CD1c-positive myeloid dendritic cell (primary cell): ENCODE measurements around the gene F8A2.
"Not testable (repeated sequence)": the region's sequence is repeated elsewhere in the genome, so short reads cannot be mapped to it uniquely, and the experiment has no call there.

ENCODE experiments used
- DNase-seq: peaks from one replicate; pipeline ENCODE4 v3.0.0-alpha.2; 2016; ENCODE audit errors: extremely low spot score

The F8A2 gene

GRCh38 chrX:155381843-155382528, at the start of gene F8A2:
Gene F8A2 (plus strand): TSS chrX:155382095. CDS start chrX:155382115, 20 bp downstream.
- DNase-seq: not testable (repeated sequence)

- DNase-seq: no peak
Measured at GRCh38 chrX:155333544-155334100, 48.3 kb upstream of the F8A2 start.

- DNase-seq: peak; percentile 70
Measured at GRCh38 chrX:155334486-155335336, 47.2 kb upstream of the F8A2 start, which contains the start of gene CLIC2. Gene CLIC2 (minus strand): TSS chrX:155334614. CDS start chrX:155334427, 187 bp downstream.

- not testable (repeated sequence) for DNase-seq
Measured at GRCh38 chrX:155335337-155335712, 46.6 kb upstream of the F8A2 start.

- not testable (repeated sequence) for DNase-seq
Measured at GRCh38 chrX:155345689-155346088, 36.2 kb upstream of the F8A2 start.

GRCh38 chrX:155349448-155349847, 32.4 kb upstream of the F8A2 start:
- DNase-seq: not testable (repeated sequence)

GRCh38 chrX:155363712-155364111, 18.2 kb upstream of the F8A2 start:
- DNase-seq: not testable (repeated sequence)

GRCh38 chrX:155373777-155374458, 8.0 kb upstream of the F8A2 start:
- not testable (repeated sequence) for DNase-seq

GRCh38 chrX:155379802-155380201, 2.1 kb upstream of the F8A2 start:
- DNase-seq: not testable (repeated sequence)

GRCh38 chrX:155382529-155382967, 653 bp downstream of the F8A2 start:
- not testable (repeated sequence) for DNase-seq

- DNase-seq: no peak
Measured at GRCh38 chrX:155389634-155390033, 7.7 kb downstream of the F8A2 start.

- DNase-seq: not testable (repeated sequence)
Measured at GRCh38 chrX:155394747-155395276, 12.9 kb downstream of the F8A2 start.

GRCh38 chrX:155406429-155406828, 24.5 kb downstream of the F8A2 start:
- no peak for DNase-seq

- DNase-seq: no peak
Measured at GRCh38 chrX:155417769-155418168, 35.9 kb downstream of the F8A2 start.
